ENCODE data around the gene FBXO45. TPM values are rescaled to one million over a fixed set of nuclear protein-coding genes. Genes with fewer than 3 reads are reported as not detected.
"Not testable (repeated sequence)": the region's sequence is repeated elsewhere in the genome, so short reads cannot be mapped to it uniquely, and the experiment has no call there.

The FBXO45 gene
- total and polyA plus RNA-seq, 4 experiments from 2014 or later = 3.0 to 12.0 (median 8.2) TPM

GRCh38 chr3:196609805-196610515 is 41.5 kb downstream of the FBXO45 start:
- H3K27me3 Mint-ChIP-seq = no peaks in the 10 kb centered on the region
- peaks cover 0 to 2% (median 0%) of the 10 kb centered on the region in 8 donors for H3K9me3 Mint-ChIP-seq
- peak in 4 of 5 donors; percentile 26 to 54 (median 42) for DNase-seq
- POLR2A ChIA-PET (ENCODE audit: partially characterized antibody) = interaction anchor here (0.9 to 5.8 kb wide), 12 partner anchors 15 to 102 kb away, joined by 3 to 121 read pairs (median 7); partner anchors contain the start of genes CEP19, NRROS and PIGX
- H3K4me3 Mint-ChIP-seq = peak overlapping the region in 7 of 8 donors; percentile 65 to 79 (median 73)
- Histone ChIP-seq H3K27me3 (ENCODE audit: insufficient read depth, low read length) (no peaks in the 10 kb centered on the region), H3K9me3 (ENCODE audit: control insufficient read depth in 1 of 2, low read length in 2 of 2) (no peaks in the 10 kb centered on the region), H3K4me3 (ENCODE audit: low read length in 2 of 2) (peak overlapping the region in 1 of 2 donors; percentile 7), H3K4me1 (ENCODE audit: insufficient read depth, low read length) (peaks cover 42% of the 10 kb centered on the region), H3K36me3 (ENCODE audit: insufficient read depth, low read length) (no peaks in the 10 kb centered on the region), H3K27ac (ENCODE audit: low read depth, low read length) (peak overlapping the region; percentile 37)
- peaks cover 28 to 45% (median 36%) of the 10 kb centered on the region in 4 donors for H3K4me1 Mint-ChIP-seq
- CTCF ChIA-PET (ENCODE audit: partially characterized antibody) = interaction anchor here (0.6 to 10.9 kb wide), 31 partner anchors 8 to 148 kb away, joined by 3 to 360 read pairs (median 6); partner anchors contain the start of genes CEP19, FBXO45, NRROS and PIGX
- no peaks in the 10 kb centered on the region for H3K36me3 Mint-ChIP-seq
- intact Hi-C loops (cut with micrococcal nuclease) = loop anchor here (1.0 to 2.0 kb wide), 6 partner anchors 22 to 359 kb away; partner anchors contain the start of gene NRROS
- peak overlapping the region; percentile 79 to 96 (median 93) for H3K27ac Mint-ChIP-seq

GRCh38 chr3:196611761-196612483 is 43.5 kb downstream of the FBXO45 start:
- peak overlapping the region; percentile 61 to 81 (median 74) for H3K4me3 Mint-ChIP-seq
- H3K27me3 ChIP-seq (ENCODE audit: insufficient read depth, low read length) = no peaks in the 10 kb centered on the region
- H3K27ac Mint-ChIP-seq = peak overlapping the region; percentile 78 to 92 (median 85)
- H3K4me1 Mint-ChIP-seq = peaks cover 28 to 45% (median 37%) of the 10 kb centered on the region in 4 donors
- no peaks in the 10 kb centered on the region for H3K27me3 Mint-ChIP-seq
- H3K4me3 ChIP-seq (ENCODE audit: low read length in 2 of 2) = peak overlapping the region; percentile 9 to 15
- peak overlapping the region; percentile 22 for H3K27ac ChIP-seq (ENCODE audit: low read depth, low read length)
- DNase-seq = no peak
- ChIA-PET CTCF (ENCODE audit: partially characterized antibody) (interaction anchor here (1.2 to 10.9 kb wide), 11 partner anchors 15 to 86 kb away, joined by 3 to 360 read pairs (median 7); partner anchors contain the start of gene NRROS), POLR2A (ENCODE audit: partially characterized antibody) (interaction anchor here (0.6 to 5.8 kb wide), 10 partner anchors 10 to 330 kb away, joined by 3 to 121 read pairs (median 4); partner anchors contain the start of genes CEP19, NCBP2, NRROS and PIGX)
- H3K4me1 ChIP-seq (ENCODE audit: insufficient read depth, low read length) = peaks cover 42% of the 10 kb centered on the region
- H3K9me3 ChIP-seq (ENCODE audit: control insufficient read depth in 1 of 2, low read length in 2 of 2) = no peaks in the 10 kb centered on the region
- no peaks in the 10 kb centered on the region for H3K36me3 Mint-ChIP-seq
- H3K36me3 ChIP-seq (ENCODE audit: insufficient read depth, low read length) = no peaks in the 10 kb centered on the region
- peaks cover 0 to 2% (median 0%) of the 10 kb centered on the region in 8 donors for H3K9me3 Mint-ChIP-seq
- intact Hi-C loops (cut with micrococcal nuclease) = no loop called here

GRCh38 chr3:196615234-196615633 is 46.8 kb downstream of the FBXO45 start:
- H3K27ac Mint-ChIP-seq; H3K27me3 Mint-ChIP-seq; H3K9me3 Mint-ChIP-seq; H3K27ac ChIP-seq (ENCODE audit: low read depth, low read length); H3K9me3 ChIP-seq (ENCODE audit: control insufficient read depth in 1 of 2, low read length in 2 of 2); H3K4me3 ChIP-seq (ENCODE audit: low read length in 2 of 2); H3K4me3 Mint-ChIP-seq; H3K27me3 ChIP-seq (ENCODE audit: insufficient read depth, low read length); H3K36me3 Mint-ChIP-seq; H3K36me3 ChIP-seq (ENCODE audit: insufficient read depth, low read length); intact Hi-C loops (cut with micrococcal nuclease); DNase-seq: not testable (repeated sequence)
- H3K4me1 ChIP-seq (ENCODE audit: insufficient read depth, low read length) = peaks cover 27% of the 10 kb centered on the region
- ChIA-PET POLR2A (ENCODE audit: partially characterized antibody) (interaction anchor here (1.3 kb wide), 1 partner anchor 17 kb away, joined by 3 read pairs; no protein-coding TSS in a partner anchor), CTCF (ENCODE audit: partially characterized antibody) (interaction anchor here (1.1 to 1.5 kb wide), 2 partner anchors 10 to 17 kb away, joined by 3 read pairs; no protein-coding TSS in a partner anchor)
- peaks cover 19 to 36% (median 24%) of the 10 kb centered on the region in 4 donors for H3K4me1 Mint-ChIP-seq

- H3K9me3 Mint-ChIP-seq = no peaks in the 10 kb centered on the region
- Histone ChIP-seq H3K4me3 (ENCODE audit: low read length in 2 of 2) (no peak overlapping the region), H3K36me3 (ENCODE audit: insufficient read depth, low read length) (no peaks in the 10 kb centered on the region), H3K4me1 (ENCODE audit: insufficient read depth, low read length) (peaks cover 7% of the 10 kb centered on the region), H3K9me3 (ENCODE audit: control insufficient read depth in 1 of 2, low read length in 2 of 2) (no peaks in the 10 kb centered on the region), H3K27ac (ENCODE audit: low read depth, low read length) (no peak overlapping the region), H3K27me3 (ENCODE audit: insufficient read depth, low read length) (no peaks in the 10 kb centered on the region)
- H3K36me3 Mint-ChIP-seq = no peaks in the 10 kb centered on the region
- intact Hi-C loops (cut with micrococcal nuclease) = no loop called here
- peaks cover 9 to 27% (median 13%) of the 10 kb centered on the region in 4 donors for H3K4me1 Mint-ChIP-seq
- DNase-seq = no peak
- H3K4me3 Mint-ChIP-seq = no peak overlapping the region
- CTCF ChIA-PET (ENCODE audit: partially characterized antibody) = interaction anchor here (0.7 to 1.3 kb wide), 2 partner anchors 8 to 15 kb away, joined by 3 to 5 read pairs; no protein-coding TSS in a partner anchor
- POLR2A ChIA-PET (ENCODE audit: partially characterized antibody) = interaction anchor here (1.3 to 2.4 kb wide), 2 partner anchors 14 to 24 kb away, joined by 3 to 6 read pairs; no protein-coding TSS in a partner anchor
- no peak overlapping the region for H3K27ac Mint-ChIP-seq
- H3K27me3 Mint-ChIP-seq = no peaks in the 10 kb centered on the region
Measured at GRCh38 chr3:196617256-196617655, 48.8 kb downstream of the FBXO45 start.

- peaks cover 3 to 17% (median 9%) of the 10 kb centered on the region in 4 donors for H3K4me1 Mint-ChIP-seq
- no peaks in the 10 kb centered on the region for H3K36me3 Mint-ChIP-seq
- H3K4me3 Mint-ChIP-seq = no peak overlapping the region
- H3K27me3 Mint-ChIP-seq = no peaks in the 10 kb centered on the region
- no peaks in the 10 kb centered on the region for H3K27me3 ChIP-seq (ENCODE audit: insufficient read depth, low read length)
- H3K27ac ChIP-seq (ENCODE audit: low read depth, low read length) = no peak overlapping the region
- DNase-seq = no peak
- intact Hi-C loops (cut with micrococcal nuclease) = no loop called here
- H3K9me3 ChIP-seq (ENCODE audit: control insufficient read depth in 1 of 2, low read length in 2 of 2) = no peaks in the 10 kb centered on the region
- peaks cover 4% of the 10 kb centered on the region for H3K4me1 ChIP-seq (ENCODE audit: insufficient read depth, low read length)
- peak overlapping the region in 3 of 7 donors; percentile 9 to 77 (median 58) for H3K27ac Mint-ChIP-seq
- no peaks in the 10 kb centered on the region for H3K36me3 ChIP-seq (ENCODE audit: insufficient read depth, low read length)
- no peak overlapping the region for H3K4me3 ChIP-seq (ENCODE audit: low read length in 2 of 2)
- no peaks in the 10 kb centered on the region for H3K9me3 Mint-ChIP-seq
- POLR2A ChIA-PET (ENCODE audit: partially characterized antibody) = no interaction called here
- CTCF ChIA-PET (ENCODE audit: partially characterized antibody) = no interaction called here
Measured at GRCh38 chr3:196619223-196619622, 50.8 kb downstream of the FBXO45 start.

- H3K27me3 Mint-ChIP-seq; H3K36me3 Mint-ChIP-seq; intact Hi-C loops (cut with micrococcal nuclease); H3K27ac Mint-ChIP-seq; H3K9me3 Mint-ChIP-seq; DNase-seq; H3K27ac ChIP-seq (ENCODE audit: low read depth, low read length); H3K9me3 ChIP-seq (ENCODE audit: control insufficient read depth in 1 of 2, low read length in 2 of 2); H3K4me3 ChIP-seq (ENCODE audit: low read length in 2 of 2); POLR2A ChIA-PET (ENCODE audit: partially characterized antibody); H3K36me3 ChIP-seq (ENCODE audit: insufficient read depth, low read length); H3K27me3 ChIP-seq (ENCODE audit: insufficient read depth, low read length); CTCF ChIA-PET (ENCODE audit: partially characterized antibody); H3K4me1 ChIP-seq (ENCODE audit: insufficient read depth, low read length); H3K4me3 Mint-ChIP-seq: not testable (repeated sequence)
- H3K4me1 Mint-ChIP-seq = peaks cover 7 to 21% (median 13%) of the 10 kb centered on the region in 4 donors
Measured at GRCh38 chr3:196619627-196620026, 51.2 kb downstream of the FBXO45 start.
